ENCODE data around the gene SMC5.
"Not testable (repeated sequence)": the region's sequence is repeated elsewhere in the genome, so short reads cannot be mapped to it uniquely, and the experiment has no call there.

SMC5 gene

GRCh38 chr9:70229026-70229425, 29.8 kb upstream of the SMC5 start:
- no peak for DNase-seq (ENCODE audit: low spot score)
- no peak for TF ChIP-seq CTCF (IDR thresholded peaks at IDR 0.05; ENCODE audit: extremely low read depth, missing control alignments)

- no peak for DNase-seq (ENCODE audit: low spot score)
- TF ChIP-seq CTCF (IDR thresholded peaks at IDR 0.05; ENCODE audit: extremely low read depth, missing control alignments): no peak
Observed at GRCh38 chr9:70229579-70229978, 29.2 kb upstream of the SMC5 start.

- no peak for TF ChIP-seq CTCF (IDR thresholded peaks at IDR 0.05; ENCODE audit: extremely low read depth, missing control alignments)
Observed at GRCh38 chr9:70232476-70232875, 26.3 kb upstream of the SMC5 start.

GRCh38 chr9:70234208-70234607, 24.6 kb upstream of the SMC5 start:
- not testable (repeated sequence) for DNase-seq (ENCODE audit: low spot score)

More at GRCh38 chr9:70232476-70232875, 26.3 kb upstream of the SMC5 start:
- DNase-seq (ENCODE audit: low spot score): no peak

GRCh38 chr9:70245952-70246351, 12.8 kb upstream of the SMC5 start:
- not testable (repeated sequence) for DNase-seq (ENCODE audit: low spot score)

- DNase-seq (ENCODE audit: low spot score): no peak
- TF ChIP-seq CTCF (IDR thresholded peaks at IDR 0.05; ENCODE audit: extremely low read depth, missing control alignments): no peak
Observed at GRCh38 chr9:70250221-70250620, 8.6 kb upstream of the SMC5 start.

- no peak for TF ChIP-seq CTCF (IDR thresholded peaks at IDR 0.05; ENCODE audit: extremely low read depth, missing control alignments)
Observed at GRCh38 chr9:70255486-70255885, 3.3 kb upstream of the SMC5 start.

GRCh38 chr9:70256123-70256551, 2.6 kb upstream of the SMC5 start:
- no peak for DNase-seq (ENCODE audit: low spot score)

More at GRCh38 chr9:70255486-70255885, 3.3 kb upstream of the SMC5 start:
- no peak for DNase-seq (ENCODE audit: low spot score)

More at GRCh38 chr9:70256123-70256551, 2.6 kb upstream of the SMC5 start:
- no peak for TF ChIP-seq CTCF (IDR thresholded peaks at IDR 0.05; ENCODE audit: extremely low read depth, missing control alignments)
